Common myeloid progenitor, CD34-positive (primary cell): ENCODE results near the gene GPR142.

ENCODE experiments used
- CTCF ChIA-PET: fragments of 350-600 bp; sonication (Branson Sonifier 250); formaldehyde crosslinking; loops from one replicate; lab custom pipeline; 2021; ENCODE audit warnings: antibody characterized with exemption; lab: Charles Lee
- POLR2A ChIA-PET: fragments of 350-600 bp; sonication (Branson Sonifier 250); formaldehyde crosslinking; loops from one replicate; lab custom pipeline; 2021; ENCODE audit warnings: antibody characterized with exemption; lab: Charles Lee
- DNase-seq, 3 donors: peaks; one replicate each; pipeline versions ENCODE4 v3.0.0 to v3.0.0-alpha.2; 2013
- H3K27ac ChIP-seq, 2 experiments: 1 replicate in 1 of 2; 2 replicates in 1 of 2; pipeline ENCODE4 v1.7.0; 2013; ENCODE audit warnings: inconsistent platforms in 2 of 2, low read length in 2 of 2, mild to moderate bottlenecking in 2 of 2, low read depth in 1 of 2, moderate library complexity in 1 of 2; ENCODE audit not compliant: severe bottlenecking in 2 of 2, insufficient read depth in 1 of 2, poor library complexity in 1 of 2
- H3K27me3 ChIP-seq, 5 experiments: replicated peaks in 2 of 5; 1 replicate in 3 of 5; 2 replicates in 2 of 5; pipeline versions ENCODE4 v1.6.1 to v1.7.0; 2013; ENCODE audit warnings: low read length in 4 of 5, mild to moderate bottlenecking in 2 of 5, moderate library complexity in 2 of 5, inconsistent platforms in 1 of 5; ENCODE audit not compliant: insufficient read depth in 5 of 5, control insufficient read depth in 4 of 5
- H3K36me3 ChIP-seq, 4 experiments: 1 replicate in 2 of 4; 2 replicates in 2 of 4; pipeline versions ENCODE4 v1.6.1 to v1.7.0; 2013; ENCODE audit warnings: low read length in 3 of 4, control low read depth in 1 of 4, mild to moderate bottlenecking in 1 of 4; ENCODE audit not compliant: control insufficient read depth in 4 of 4, insufficient read depth in 4 of 4
- H3K4me1 ChIP-seq, 4 experiments: 1 replicate in 3 of 4; 2 replicates in 1 of 4; pipeline versions ENCODE4 v1.6.1 to v1.7.1; 2013; ENCODE audit warnings: low read length in 3 of 4, mild to moderate bottlenecking in 3 of 4, control low read depth in 1 of 4, inconsistent platforms in 1 of 4, moderate library complexity in 1 of 4; ENCODE audit not compliant: control insufficient read depth in 4 of 4, insufficient read depth in 4 of 4; ENCODE audit errors: control extremely low read depth in 1 of 4
- H3K4me3 ChIP-seq, 7 experiments: 1 replicate in 4 of 7; 2 replicates in 3 of 7; pipeline versions ENCODE4 v1.5.1 to v1.7.0; 2013; ENCODE audit warnings: mild to moderate bottlenecking in 7 of 7, low read length in 6 of 7, moderate library complexity in 6 of 7, inconsistent platforms in 2 of 7, low read depth in 2 of 7, control low read depth in 1 of 7; ENCODE audit not compliant: insufficient read depth in 4 of 7, control insufficient read depth in 1 of 7; ENCODE audit errors: extremely low read depth in 1 of 7
- H3K9me3 ChIP-seq, 5 experiments: 1 replicate in 4 of 5; 2 replicates in 1 of 5; pipeline versions ENCODE4 v1.6.1 to v1.7.1; 2013; ENCODE audit warnings: low read length in 4 of 5, mild to moderate bottlenecking in 2 of 5, inconsistent platforms in 1 of 5, low read depth in 1 of 5, moderate library complexity in 1 of 5; ENCODE audit not compliant: control insufficient read depth in 4 of 5, insufficient read depth in 2 of 5; ENCODE audit errors: control extremely low read depth in 1 of 5
- WGBS: methylation state at CpG from one replicate; pipeline ENCODE4 v1.1.5; 2013; ENCODE audit not compliant: insufficient coverage; 5-methylcytosine and 5-hydroxymethylcytosine counted together

GPR142 gene

GRCh38 chr17:74383141-74383540 lies 15.8 kb downstream of the GPR142 start:
- Histone ChIP-seq H3K36me3 (no peaks in the 10 kb centered on the region), H3K4me3 (no peak overlapping the region), H3K4me1 (peaks cover 0 to 30% (median 16%) of the 10 kb centered on the region in 4 experiments), H3K9me3 (no peaks in the 10 kb centered on the region), H3K27ac (no peak overlapping the region), H3K27me3 (no peaks in the 10 kb centered on the region)
- ChIA-PET CTCF (interaction anchor here (1.3 to 10.4 kb wide), 4 partner anchors 20 to 149 kb away, joined by 3 to 184 read pairs (median 4); no protein-coding TSS in a partner anchor), POLR2A (no interaction called here)
- no peak for DNase-seq
- 100% methylated on average over 4 of the region's 5 CpGs for WGBS

- peaks cover 0 to 14% (median 4%) of the 10 kb centered on the region in 4 experiments for H3K4me1 ChIP-seq
- H3K36me3 ChIP-seq = no peaks in the 10 kb centered on the region
- 100% methylated on average over 2 of the region's 3 CpGs for WGBS
- no peaks in the 10 kb centered on the region for H3K27me3 ChIP-seq
- no peak overlapping the region for H3K4me3 ChIP-seq
- no peak for DNase-seq
- ChIA-PET POLR2A (no interaction called here), CTCF (interaction anchor here (0.8 to 10.4 kb wide), 3 partner anchors 54 to 76 kb away, joined by 4 to 184 read pairs (median 5); no protein-coding TSS in a partner anchor)
- no peak overlapping the region for H3K27ac ChIP-seq
- no peaks in the 10 kb centered on the region for H3K9me3 ChIP-seq
These were observed 17.9 kb downstream of the GPR142 start for GRCh38 chr17:74385201-74385600.

DNA sequence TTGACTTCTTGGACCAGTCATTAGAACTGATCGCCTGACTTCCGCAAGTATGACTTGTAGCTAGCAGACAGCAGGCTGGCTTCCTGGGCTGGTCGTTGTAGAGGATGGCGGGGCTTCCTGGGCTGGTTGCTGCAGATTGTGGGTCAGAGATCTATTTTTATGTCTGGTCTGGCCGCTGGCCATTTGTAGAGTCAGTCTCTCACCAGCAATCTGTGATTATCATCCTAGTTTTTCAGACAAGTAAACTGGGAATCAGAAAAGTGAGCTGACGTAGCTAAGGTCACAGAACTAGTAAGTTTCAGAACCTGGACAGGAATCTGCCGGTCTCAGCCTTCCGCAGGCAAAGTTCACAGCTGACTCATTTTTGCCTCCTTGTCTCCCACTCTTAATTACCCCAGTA lies 19.1 kb downstream of the GPR142 start:
- no peaks in the 10 kb centered on the region for H3K36me3 ChIP-seq
- peaks cover 0 to 9% (median 3%) of the 10 kb centered on the region in 4 experiments for H3K4me1 ChIP-seq
- POLR2A ChIA-PET = no interaction called here
- H3K27me3 ChIP-seq = no peaks in the 10 kb centered on the region
- no peak overlapping the region for H3K4me3 ChIP-seq
- peak in 2 of 3 donors; percentile 54 to 71 for DNase-seq
- CTCF ChIA-PET = interaction anchor here (0.8 to 10.4 kb wide), 3 partner anchors 39 to 69 kb away, joined by 3 to 184 read pairs (median 5); no protein-coding TSS in a partner anchor
- no peak overlapping the region for H3K27ac ChIP-seq
- 28% methylated on average over 6 of the region's 8 CpGs for WGBS
- H3K9me3 ChIP-seq = no peaks in the 10 kb centered on the region

- H3K36me3 ChIP-seq = no peaks in the 10 kb centered on the region
- CTCF ChIA-PET = interaction anchor here (0.6 to 10.4 kb wide), 5 partner anchors 7 to 168 kb away, joined by 3 to 184 read pairs (median 4); no protein-coding TSS in a partner anchor
- no peak overlapping the region for H3K27ac ChIP-seq
- DNase-seq = no peak
- H3K9me3 ChIP-seq = peaks cover 0 to 2% (median 0%) of the 10 kb centered on the region in 5 experiments
- POLR2A ChIA-PET = no interaction called here
- peaks cover 0 to 15% (median 10%) of the 10 kb centered on the region in 4 experiments for H3K4me1 ChIP-seq
- 89% methylated on average over 16 of the region's 17 CpGs for WGBS
- H3K27me3 ChIP-seq = no peaks in the 10 kb centered on the region
- H3K4me3 ChIP-seq = no peak overlapping the region
These were observed 20.3 kb downstream of the GPR142 start for GRCh38 chr17:74387365-74388218.

DNA sequence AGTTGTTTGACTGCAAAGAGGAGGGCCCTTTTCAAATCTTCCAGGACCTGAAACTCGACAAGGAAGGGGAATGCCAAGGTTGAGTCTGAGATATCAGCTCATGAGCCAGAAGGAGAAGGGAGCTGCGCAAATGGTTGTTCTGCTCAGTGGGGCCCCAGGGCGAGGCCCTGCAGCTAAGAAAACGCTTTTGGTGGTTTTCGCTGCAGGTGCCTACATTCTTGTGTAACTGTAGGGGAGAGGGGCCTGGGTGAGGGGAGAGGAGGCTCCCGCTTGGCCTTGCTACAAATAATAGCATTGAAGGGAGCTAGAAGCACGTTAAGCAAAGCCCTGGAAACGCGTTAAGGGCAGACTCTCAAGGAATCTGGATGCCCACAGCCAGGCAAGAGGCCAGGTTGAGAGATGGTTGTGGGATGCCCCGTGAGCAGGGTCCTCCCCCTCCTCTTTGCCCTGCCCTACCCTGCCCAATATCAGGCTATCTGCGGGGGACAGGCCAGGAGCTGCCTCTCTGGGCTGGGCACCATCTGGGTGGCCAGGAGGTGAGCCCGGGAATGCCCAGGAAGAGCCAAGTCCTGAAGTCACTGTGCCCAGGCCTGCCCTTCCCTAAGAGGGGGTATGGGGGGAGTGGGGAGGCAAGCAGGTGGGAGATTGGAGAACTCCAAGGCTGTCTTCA lies 21.9 kb downstream of the GPR142 start:
- Histone ChIP-seq H3K27ac (no peak overlapping the region), H3K9me3 (peaks cover 0 to 2% (median 0%) of the 10 kb centered on the region in 5 experiments), H3K4me3 (no peak overlapping the region), H3K36me3 (no peaks in the 10 kb centered on the region), H3K4me1 (peaks cover 0 to 15% (median 10%) of the 10 kb centered on the region in 4 experiments), H3K27me3 (no peaks in the 10 kb centered on the region)
- no peak for DNase-seq
- WGBS = 85% methylated on average over 8 of the region's 12 CpGs
- POLR2A ChIA-PET = no interaction called here
- CTCF ChIA-PET = interaction anchor here (1.0 to 1.5 kb wide), 6 partner anchors 9 to 143 kb away, joined by 3 to 5 read pairs (median 4); no protein-coding TSS in a partner anchor

- H3K4me1 ChIP-seq = peaks cover 0 to 17% (median 11%) of the 10 kb centered on the region in 4 experiments
- no peak for DNase-seq
- H3K27ac ChIP-seq = no peak overlapping the region
- no peak overlapping the region for H3K4me3 ChIP-seq
- no peaks in the 10 kb centered on the region for H3K27me3 ChIP-seq
- ChIA-PET POLR2A (no interaction called here), CTCF (interaction anchor here (1.0 to 2.1 kb wide), 5 partner anchors 9 to 101 kb away, joined by 3 to 8 read pairs (median 5); no protein-coding TSS in a partner anchor)
- peaks cover 0 to 2% (median 0%) of the 10 kb centered on the region in 5 experiments for H3K9me3 ChIP-seq
- H3K36me3 ChIP-seq = no peaks in the 10 kb centered on the region
- 90% methylated on average over 1 of the region's 2 CpGs for WGBS
These were observed 22.8 kb downstream of the GPR142 start for GRCh38 chr17:74389937-74390679.
